ENCODE measurements around the gene FARP2.

FARP2 gene

DNA sequence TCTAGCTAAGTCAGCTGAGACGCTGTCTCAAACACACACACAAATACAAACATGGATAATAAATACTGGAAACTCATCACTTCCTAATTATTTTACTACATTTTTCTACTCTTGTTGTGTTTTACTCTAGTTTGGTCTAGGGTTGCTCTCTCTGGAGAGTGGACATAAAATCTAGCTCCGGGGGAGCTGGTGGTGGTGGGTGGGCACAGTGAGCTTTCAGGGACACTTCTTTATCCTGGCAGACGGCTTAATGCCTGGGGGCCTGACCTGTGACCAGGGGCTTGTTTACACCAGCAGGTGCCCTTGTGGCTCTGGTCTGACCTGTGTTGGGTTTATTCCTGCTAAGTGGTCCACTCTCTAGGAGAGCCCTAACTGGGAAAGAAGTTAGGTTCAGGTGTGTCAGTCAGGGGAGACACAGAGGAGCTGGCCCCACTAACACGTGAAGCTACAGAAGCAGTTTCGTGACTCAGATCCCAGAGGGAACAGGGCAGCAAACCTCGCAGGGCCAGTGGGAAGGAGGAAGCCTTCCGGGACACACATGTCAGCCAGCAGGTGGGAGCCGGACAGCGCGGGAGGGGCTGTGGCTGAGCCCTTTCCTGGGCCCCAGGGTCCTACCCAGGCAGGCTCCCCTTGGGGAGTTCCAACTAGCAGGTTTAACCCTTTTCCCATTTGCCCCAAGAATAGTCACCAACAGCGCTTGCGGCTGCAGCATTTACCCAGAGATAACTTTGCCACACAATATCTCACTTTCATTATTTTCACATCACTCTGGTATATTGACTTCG, 180.0 kb downstream of the FARP2 start:
- DNase-seq: no peak

DNA sequence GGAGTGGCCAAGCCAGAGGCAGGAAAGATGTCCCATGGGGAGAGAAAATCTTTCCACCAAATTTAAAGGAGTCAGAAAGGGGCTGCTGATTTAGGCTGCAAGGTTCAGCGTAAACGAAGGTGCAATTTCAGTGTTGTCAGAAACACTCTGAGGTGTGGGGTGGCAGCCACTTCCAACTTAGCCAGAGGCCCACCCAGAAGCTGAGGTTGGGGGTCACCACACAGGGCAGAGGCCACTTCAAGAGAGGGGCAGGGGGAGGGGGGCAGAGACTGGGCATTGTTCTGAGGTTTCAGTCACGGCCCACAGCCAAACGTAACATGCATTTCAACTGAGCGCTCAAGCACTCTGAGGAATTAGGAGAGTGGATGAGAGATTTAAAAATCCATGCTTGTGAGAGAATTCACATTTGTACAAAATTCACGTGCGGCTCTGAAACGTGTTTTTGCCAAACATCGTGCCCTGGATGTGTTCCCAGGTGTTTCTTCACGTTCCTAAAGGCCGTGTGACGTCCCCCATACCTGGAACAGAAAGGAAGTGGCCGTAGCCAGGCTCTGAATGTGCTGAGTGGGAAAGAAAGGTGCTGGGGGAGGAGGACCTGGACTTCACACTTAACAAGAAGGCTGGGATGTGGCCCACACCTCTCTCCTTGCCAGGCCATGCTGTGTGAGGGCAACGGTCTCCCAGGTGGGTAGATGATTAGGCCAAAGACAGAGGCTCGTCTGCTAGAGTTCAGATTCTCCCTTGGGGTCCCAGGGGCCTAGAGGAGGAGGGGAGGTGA, 182.9 kb downstream of the FARP2 start:
- no peak for DNase-seq

DNA sequence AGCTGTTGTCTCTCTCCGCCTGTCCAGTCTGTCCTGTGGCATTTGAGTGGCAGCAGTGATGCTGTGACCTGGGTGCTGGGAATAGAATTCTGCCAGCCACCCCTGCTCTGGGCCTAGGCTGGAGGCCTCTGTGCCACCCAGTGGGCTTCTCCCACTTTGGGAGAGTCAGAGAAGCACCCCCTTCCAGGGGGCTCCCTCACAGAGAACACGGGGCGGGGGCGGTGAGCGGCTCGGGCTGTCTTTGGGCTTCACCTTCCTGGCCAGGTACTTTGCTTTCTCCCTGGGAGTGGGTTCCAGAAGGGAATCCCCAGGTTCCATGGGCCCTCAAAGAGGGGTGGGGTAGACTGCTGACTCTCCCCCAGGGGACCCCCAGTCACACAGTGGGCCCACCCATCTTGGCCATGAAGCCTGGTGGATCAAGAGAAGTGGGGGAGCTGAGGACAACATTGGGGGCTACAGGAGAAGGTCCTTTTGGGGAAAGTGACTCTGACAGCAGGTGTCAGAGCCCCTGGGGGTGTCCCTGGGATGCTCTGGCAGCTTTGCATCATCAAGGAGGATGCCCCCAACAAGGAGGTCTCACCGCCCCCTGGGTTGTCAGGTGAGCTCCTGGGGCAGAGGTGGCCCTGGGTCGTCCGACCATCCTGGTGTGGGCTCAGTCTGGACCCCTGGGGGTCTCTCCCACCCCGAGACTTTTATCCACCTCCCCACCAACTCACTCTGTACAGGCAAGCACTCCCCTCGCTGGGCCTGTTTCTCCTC, 183.7 kb downstream of the FARP2 start:
- no peak for DNase-seq

DNA sequence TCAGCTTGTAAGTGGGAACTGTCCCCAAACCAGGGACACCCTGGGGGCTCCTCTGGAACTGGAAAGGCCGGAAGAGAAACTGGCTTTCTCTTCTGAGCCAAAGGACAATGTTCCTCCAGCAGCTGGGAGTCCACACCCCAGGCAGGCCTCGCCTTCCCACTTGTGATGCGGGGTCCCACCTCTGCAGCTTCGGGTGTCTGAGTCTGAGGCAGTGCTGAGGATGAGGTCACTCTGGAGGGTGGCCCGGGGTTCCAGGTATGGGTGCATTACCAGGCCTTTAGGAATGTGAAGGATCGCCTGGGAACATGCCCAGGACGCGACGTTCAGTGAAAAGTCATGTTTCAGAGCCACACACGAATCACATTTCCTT, 184.3 kb downstream of the FARP2 start:
- DNase-seq: peak; percentile 14

DNA sequence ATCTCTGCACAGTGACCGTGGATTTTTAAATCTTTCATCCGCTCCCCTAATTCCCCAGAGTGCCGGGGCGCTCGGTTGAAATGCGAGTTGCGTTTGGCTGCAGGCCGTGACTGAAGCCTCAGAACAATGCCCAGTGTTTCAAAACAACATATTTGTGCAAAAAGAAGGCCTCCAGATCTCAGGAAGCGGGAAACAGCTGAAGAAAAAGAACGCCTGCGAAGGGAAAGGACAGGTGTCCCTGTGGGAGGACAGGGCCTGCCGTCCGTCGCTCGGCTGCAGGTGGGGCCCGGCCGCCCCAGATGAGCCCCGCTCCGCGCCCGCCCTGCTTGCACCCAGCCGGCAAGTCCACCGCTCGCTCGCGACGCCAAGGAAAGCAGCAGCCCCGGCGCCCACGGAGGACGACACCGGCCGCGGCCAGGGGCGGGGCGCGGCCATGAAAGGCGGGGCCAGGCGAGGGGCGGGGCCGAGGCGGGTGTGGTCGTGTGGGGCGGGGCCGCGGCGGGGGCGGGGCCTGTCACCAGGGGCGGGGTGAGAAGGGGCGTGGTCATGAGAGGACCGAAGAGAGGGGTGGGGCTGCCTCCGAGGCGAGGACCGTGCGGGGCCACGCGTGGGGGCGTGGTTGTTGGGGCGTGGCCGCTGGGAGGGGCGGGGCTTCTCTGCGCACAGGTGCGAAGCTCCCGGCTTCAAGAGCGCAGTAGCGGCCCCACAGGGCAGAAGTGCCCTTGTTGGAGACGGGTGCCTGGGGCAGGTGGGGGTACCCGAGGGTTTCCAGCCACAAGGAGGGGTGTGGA, 184.9 kb downstream of the FARP2 start:
- no peak for DNase-seq

DNA sequence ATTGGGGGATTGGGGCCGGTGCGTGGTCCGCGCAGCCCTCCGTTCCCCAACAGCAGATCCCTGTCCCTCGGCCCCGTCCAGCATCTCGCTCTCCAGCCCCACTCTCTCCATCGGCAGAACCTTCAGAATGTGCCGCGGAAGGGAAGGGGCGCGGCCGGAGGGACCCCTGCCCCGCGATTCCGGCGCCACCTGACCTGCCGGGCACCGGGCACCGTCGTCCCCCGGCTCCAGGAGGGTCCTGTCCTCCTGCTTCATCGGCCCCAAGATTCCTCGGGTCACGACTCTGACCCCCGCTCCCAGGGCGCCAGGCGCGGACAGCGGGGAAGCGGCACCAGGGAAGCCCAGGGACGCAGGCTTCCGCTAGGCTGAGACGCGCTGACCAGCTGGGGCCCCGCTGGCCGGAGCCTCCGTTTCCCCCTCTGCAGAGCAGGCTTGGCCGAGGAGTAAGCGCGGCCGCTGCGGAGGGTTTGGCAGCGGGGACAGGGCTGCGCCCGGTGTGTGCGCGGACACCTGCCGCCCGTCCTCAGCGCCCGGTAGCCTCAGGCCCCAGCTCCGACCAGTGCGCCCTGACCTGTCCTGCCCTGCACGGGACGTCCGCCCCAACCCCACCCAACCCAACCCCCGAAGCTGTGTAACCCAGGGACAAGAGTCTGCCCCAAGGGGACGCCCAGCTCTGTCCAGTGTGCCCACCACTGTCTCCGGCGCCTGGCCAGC, 185.6 kb downstream of the FARP2 start:
- no peak for DNase-seq

DNA sequence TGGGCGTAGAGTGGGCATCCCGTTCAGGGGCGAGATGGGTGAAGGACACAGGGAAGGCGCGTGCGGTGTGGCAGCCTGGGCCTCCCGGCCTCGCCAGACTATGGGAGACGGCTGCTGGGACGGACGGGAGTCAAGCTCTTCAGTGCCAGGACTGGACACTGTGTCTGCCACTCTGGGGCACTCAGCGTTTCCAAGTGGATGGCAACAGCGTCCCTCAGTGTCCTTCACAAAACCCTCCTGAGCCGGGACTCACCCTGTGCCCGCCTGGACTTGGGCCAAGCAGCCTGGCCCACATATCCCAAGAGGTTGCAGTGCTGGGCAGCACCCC, 186.2 kb downstream of the FARP2 start:
- DNase-seq: no peak

Data from kidney glomerular epithelial cell (primary cell).